Measurements from ENCODE around the gene CHCHD3.

DNA sequence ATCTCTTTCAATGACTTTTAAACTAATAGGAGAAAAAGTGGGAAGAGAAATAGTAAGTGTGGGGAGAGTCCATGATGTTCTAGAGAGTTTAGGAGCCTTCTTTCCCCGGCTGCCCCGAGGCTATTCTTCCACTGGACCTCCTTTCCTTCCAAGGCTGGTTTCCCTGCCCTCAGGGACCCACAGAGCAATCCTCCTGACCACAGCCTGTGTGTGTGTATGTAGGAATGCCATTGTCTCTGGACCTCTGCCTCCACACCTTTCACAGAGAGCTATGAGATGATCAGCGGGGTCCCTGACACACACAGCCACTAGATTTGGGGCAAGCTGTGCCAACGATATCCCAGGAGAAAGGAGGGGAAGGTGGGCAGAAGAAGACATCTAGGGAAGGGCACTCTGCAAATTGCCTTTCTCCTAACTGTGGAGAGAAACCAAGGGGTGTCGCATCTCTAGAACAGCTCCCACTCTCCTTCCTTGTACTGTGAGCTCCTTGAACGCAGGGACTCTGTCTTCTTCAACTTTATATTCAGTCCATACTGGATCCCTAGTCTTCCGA, 13.3 kb upstream of the CHCHD3 start:
- TF ChIP-seq, protein P1, sequence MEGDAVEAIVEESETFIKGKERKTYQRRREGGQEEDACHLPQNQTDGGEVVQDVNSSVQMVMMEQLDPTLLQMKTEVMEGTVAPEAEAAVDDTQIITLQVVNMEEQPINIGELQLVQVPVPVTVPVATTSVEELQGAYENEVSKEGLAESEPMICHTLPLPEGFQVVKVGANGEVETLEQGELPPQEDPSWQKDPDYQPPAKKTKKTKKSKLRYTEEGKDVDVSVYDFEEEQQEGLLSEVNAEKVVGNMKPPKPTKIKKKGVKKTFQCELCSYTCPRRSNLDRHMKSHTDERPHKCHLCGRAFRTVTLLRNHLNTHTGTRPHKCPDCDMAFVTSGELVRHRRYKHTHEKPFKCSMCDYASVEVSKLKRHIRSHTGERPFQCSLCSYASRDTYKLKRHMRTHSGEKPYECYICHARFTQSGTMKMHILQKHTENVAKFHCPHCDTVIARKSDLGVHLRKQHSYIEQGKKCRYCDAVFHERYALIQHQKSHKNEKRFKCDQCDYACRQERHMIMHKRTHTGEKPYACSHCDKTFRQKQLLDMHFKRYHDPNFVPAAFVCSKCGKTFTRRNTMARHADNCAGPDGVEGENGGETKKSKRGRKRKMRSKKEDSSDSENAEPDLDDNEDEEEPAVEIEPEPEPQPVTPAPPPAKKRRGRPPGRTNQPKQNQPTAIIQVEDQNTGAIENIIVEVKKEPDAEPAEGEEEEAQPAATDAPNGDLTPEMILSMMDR (IDR thresholded peaks at IDR 0.05), result no peak
- TF ChIP-seq POLR2A (IDR thresholded peaks at IDR 0.05) (no peak), POLR2AphosphoS5 (IDR thresholded peaks at IDR 0.05) (no peak), EP300 (IDR thresholded peaks at IDR 0.05) (no peak)
